Kidney (tissue), 14 donors: ENCODE data around the gene AUTS2. TPM values are rescaled to one million over a fixed set of nuclear protein-coding genes. Genes with fewer than 3 reads are reported as not detected.

Experiments used
- DNase-seq, 5 donors: peaks; one replicate each; pipeline ENCODE4 v3.0.0-alpha.2; 2013 to 2020
- FAIRE-seq: peaks from 2 replicates; lab custom pipeline; 2012; peaks lifted over from hg19 to GRCh38; lab: Jason Lieb, UNC
- H3K27ac ChIP-seq, 2 donors: one replicate each; pipeline ENCODE4 v1.7.0; 2013; ENCODE audit warnings: low read depth in 2 of 2, low read length in 2 of 2, inconsistent platforms in 1 of 2
- H3K27me3 ChIP-seq: one replicate; pipeline ENCODE4 v1.7.1; 2013; ENCODE audit warnings: low read length, inconsistent platforms; ENCODE audit not compliant: control insufficient read depth, insufficient read depth
- H3K36me3 ChIP-seq, 3 donors: one replicate each; pipeline versions ENCODE4 v1.7.0 to v1.7.1; 2013; ENCODE audit warnings: low read length in 3 of 3, control low read depth in 1 of 3, inconsistent platforms in 1 of 3; ENCODE audit not compliant: insufficient read depth in 3 of 3, control insufficient read depth in 2 of 3
- H3K4me1 ChIP-seq, 3 donors: one replicate each; pipeline versions ENCODE4 v1.7.0 to v1.7.1; 2013; ENCODE audit warnings: low read length in 3 of 3, inconsistent platforms in 1 of 3, low read depth in 1 of 3; ENCODE audit not compliant: control insufficient read depth in 2 of 3, insufficient read depth in 2 of 3
- H3K4me3 ChIP-seq, 3 donors: one replicate each; pipeline versions ENCODE4 v1.7.0 to v1.8.1; 2013; ENCODE audit warnings: low read length in 3 of 3, control low read depth in 1 of 3, inconsistent platforms in 1 of 3
- H3K9ac ChIP-seq, 3 donors: one replicate each; pipeline versions ENCODE4 v1.7.0 to v1.7.1; 2013; ENCODE audit warnings: low read length in 3 of 3, control low read depth in 1 of 3, inconsistent platforms in 1 of 3
- H3K9me3 ChIP-seq, 3 donors: one replicate each; pipeline versions ENCODE4 v1.7.0 to v1.7.1; 2013; ENCODE audit warnings: low read length in 3 of 3, control low read depth in 1 of 3, inconsistent platforms in 1 of 3; ENCODE audit not compliant: control insufficient read depth in 2 of 3, insufficient read depth in 1 of 3
- intact Hi-C: fragments of 100-400 bp; cut with DNase I; formaldehyde crosslinking; loops from one replicate; pipeline ENCODE4 v1.11.1; 2022
- polyA plus RNA-seq: library from polyadenylated mRNA; stranded (reverse); fragments of 350-450 nt; fragmentation: Illumina TruSeq; extraction: RNeasy Lipid Tissue Mini Kit (QIAGEN cat#74804); gene quantifications from one replicate; pipeline ENCODE4 v1.2.3, GENCODE V29; 2014; ENCODE audit warnings: low read depth, low replicate concordance; ENCODE audit not compliant: insufficient read depth
- total RNA-seq: library from RNA; stranded (reverse); fragmentation: NEBNext Ultra II Directional; extraction: Animal tissue kit (Norgen Biotek cat#: 25700); gene quantifications from one replicate; pipeline ENCODE4 v1.2.1, GENCODE V29; 2021
- TF ChIP-seq, protein P1 (sequence below): IDR thresholded peaks from 3 replicates; pipeline ENCODE4 v1.5.1; 2012; ENCODE audit warnings: mild to moderate bottlenecking, moderate library complexity, borderline replicate concordance; ENCODE audit not compliant: insufficient read depth; ENCODE audit errors: extremely low read depth
- donor health status: control.
- donor health status: control.
- donor health status: control.
- donor health status: control.
- donor health status: control.
- donor health status: DM: yes; HTN: yes; CAD: no.
- donor health status: Normal renal cell carcinoma (clear cell type).

The AUTS2 gene
- total and polyA plus RNA-seq, 2 donors from 2014 or later = 5.2 to 33.8 TPM

DNA sequence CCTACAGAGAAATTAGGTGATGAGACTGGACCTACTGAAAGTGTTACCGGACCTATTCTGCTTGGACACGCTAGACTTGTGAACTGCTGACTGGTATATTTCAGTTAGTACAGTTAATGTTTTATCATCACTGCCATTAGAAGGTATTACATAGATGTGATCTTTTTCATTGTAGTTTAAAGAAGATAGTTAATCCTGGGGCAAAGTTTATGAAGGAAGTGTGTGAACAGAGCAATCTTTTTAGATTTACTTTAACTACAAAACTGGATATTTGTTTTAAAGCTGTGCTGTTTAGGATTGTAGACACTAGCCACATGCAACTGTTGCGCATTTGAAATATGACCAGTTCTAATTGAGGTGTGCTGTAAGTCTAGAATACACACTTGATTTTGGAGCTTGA lies 446.7 kb downstream of the AUTS2 start:
- no peak overlapping the region for H3K4me3 ChIP-seq
- DNase-seq (no peak), FAIRE-seq (peak; percentile 54)
- H3K36me3 ChIP-seq = no peaks in the 10 kb centered on the region
- H3K27ac ChIP-seq = no peak overlapping the region
- H3K4me1 ChIP-seq = peaks cover 0 to 3% (median 0%) of the 10 kb centered on the region in 3 donors
- intact Hi-C loops = no loop called here
- H3K9ac ChIP-seq = no peak overlapping the region
- H3K27me3 ChIP-seq = no peaks in the 10 kb centered on the region
- no peaks in the 10 kb centered on the region for H3K9me3 ChIP-seq
- TF ChIP-seq, protein P1, sequence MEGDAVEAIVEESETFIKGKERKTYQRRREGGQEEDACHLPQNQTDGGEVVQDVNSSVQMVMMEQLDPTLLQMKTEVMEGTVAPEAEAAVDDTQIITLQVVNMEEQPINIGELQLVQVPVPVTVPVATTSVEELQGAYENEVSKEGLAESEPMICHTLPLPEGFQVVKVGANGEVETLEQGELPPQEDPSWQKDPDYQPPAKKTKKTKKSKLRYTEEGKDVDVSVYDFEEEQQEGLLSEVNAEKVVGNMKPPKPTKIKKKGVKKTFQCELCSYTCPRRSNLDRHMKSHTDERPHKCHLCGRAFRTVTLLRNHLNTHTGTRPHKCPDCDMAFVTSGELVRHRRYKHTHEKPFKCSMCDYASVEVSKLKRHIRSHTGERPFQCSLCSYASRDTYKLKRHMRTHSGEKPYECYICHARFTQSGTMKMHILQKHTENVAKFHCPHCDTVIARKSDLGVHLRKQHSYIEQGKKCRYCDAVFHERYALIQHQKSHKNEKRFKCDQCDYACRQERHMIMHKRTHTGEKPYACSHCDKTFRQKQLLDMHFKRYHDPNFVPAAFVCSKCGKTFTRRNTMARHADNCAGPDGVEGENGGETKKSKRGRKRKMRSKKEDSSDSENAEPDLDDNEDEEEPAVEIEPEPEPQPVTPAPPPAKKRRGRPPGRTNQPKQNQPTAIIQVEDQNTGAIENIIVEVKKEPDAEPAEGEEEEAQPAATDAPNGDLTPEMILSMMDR = no peak

DNA sequence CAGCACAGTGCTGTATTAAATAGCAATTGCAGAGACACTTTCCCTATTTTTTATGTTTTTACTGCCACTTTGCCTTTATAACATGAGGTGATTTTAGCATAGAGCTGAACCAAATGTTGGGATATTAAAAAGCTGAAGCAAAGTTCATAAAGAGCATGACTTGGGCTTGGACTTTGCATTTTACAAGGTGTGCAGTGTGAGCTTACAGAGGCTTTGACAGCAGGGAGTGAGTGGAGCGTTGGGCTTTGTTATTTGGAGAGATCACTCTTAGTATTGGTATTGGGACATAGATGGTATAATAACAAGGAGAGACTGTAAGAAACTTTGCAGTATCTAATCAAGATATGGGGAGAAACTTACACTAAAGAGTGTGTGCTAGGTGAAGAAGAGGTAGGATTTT lies 449.1 kb downstream of the AUTS2 start:
- no peaks in the 10 kb centered on the region for H3K27me3 ChIP-seq
- FAIRE-seq (no peak), DNase-seq (no peak)
- H3K4me3 ChIP-seq = no peak overlapping the region
- no peaks in the 10 kb centered on the region for H3K9me3 ChIP-seq
- H3K9ac ChIP-seq = no peak overlapping the region
- TF ChIP-seq, protein P1 = no peak
- H3K36me3 ChIP-seq = no peaks in the 10 kb centered on the region
- intact Hi-C loops = no loop called here
- H3K4me1 ChIP-seq = peaks cover 0 to 3% (median 0%) of the 10 kb centered on the region in 3 donors
- no peak overlapping the region for H3K27ac ChIP-seq

DNA sequence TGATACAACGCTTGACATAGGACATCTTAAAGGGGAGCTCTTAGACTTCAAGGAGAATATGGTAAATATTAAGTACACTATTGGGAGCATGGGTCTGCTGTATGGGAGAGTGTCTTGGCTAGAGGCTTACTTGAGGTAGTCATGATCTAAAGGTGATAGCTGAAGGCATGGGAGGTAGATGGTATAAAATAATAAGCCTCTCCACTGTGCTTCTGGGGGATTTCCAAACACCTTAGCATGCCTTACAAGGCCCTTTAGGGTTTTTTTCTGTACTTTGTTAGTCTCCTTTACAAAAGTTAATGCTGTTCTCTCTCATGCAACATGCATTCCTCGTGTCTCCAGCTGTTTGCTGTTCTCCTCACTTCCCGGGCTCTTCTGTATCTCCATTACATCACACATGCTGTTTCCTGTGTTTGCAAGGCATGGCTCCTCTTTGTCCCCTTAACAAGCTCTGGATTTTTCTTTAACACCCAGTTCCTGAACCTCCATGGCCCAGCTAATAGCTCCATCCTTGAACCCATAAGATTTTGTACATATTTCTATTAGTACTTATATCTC lies 449.7 kb downstream of the AUTS2 start:
- intact Hi-C loops = no loop called here
- FAIRE-seq = no peak
- no peaks in the 10 kb centered on the region for H3K9me3 ChIP-seq
- no peak overlapping the region for H3K9ac ChIP-seq
- peaks cover 0 to 3% (median 3%) of the 10 kb centered on the region in 3 donors for H3K4me1 ChIP-seq
- no peak overlapping the region for H3K4me3 ChIP-seq
- no peaks in the 10 kb centered on the region for H3K36me3 ChIP-seq
- DNase-seq = no peak
- no peak overlapping the region for H3K27ac ChIP-seq
- H3K27me3 ChIP-seq = no peaks in the 10 kb centered on the region
- TF ChIP-seq, protein P1 = no peak

DNA sequence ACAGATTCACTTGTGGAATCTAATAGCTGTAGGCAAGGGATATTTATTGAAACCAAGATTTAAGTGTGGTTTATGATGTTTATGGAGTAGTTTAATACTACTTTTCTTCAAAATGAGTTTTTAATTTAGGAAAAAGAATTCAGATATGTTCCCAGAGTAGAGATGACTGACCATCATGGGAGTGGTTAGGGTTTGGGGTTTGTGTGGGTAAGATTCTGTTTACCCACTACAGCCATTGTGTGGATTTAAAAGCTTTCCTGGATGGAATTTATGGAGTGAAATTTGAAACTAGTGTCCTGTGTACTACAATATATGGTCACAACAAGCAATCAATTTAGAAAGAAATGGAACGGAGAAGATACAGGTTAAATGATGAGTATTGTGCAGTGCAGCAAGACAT lies 453.5 kb downstream of the AUTS2 start:
- no peaks in the 10 kb centered on the region for H3K27me3 ChIP-seq
- no peak overlapping the region for H3K9ac ChIP-seq
- intact Hi-C loops = no loop called here
- H3K27ac ChIP-seq = no peak overlapping the region
- FAIRE-seq (no peak), DNase-seq (no peak)
- TF ChIP-seq, protein P1 = no peak
- no peaks in the 10 kb centered on the region for H3K9me3 ChIP-seq
- H3K36me3 ChIP-seq = no peaks in the 10 kb centered on the region
- no peak overlapping the region for H3K4me3 ChIP-seq
- peaks cover 0 to 3% (median 3%) of the 10 kb centered on the region in 3 donors for H3K4me1 ChIP-seq
